Measurements from ENCODE around the gene USP27X.

The USP27X gene

GRCh38 chrX:49884290-49884862 is 5.1 kb downstream of the USP27X start:
- H3K4me2 ChIP-seq (ENCODE audit: low read depth, low read length): no peak overlapping the region
- no peaks in the 10 kb centered on the region for H3F3A ChIP-seq (ENCODE audit: insufficient read depth, low read length)
- H3K36me3 ChIP-seq (replicated peaks; ENCODE audit: insufficient read depth, low read length): no peaks in the 10 kb centered on the region
- H3K4me3 ChIP-seq (ENCODE audit: low read length): no peak overlapping the region
- no peaks in the 10 kb centered on the region for H3K9me2 ChIP-seq (replicated peaks; ENCODE audit: insufficient read depth, low read length)
- H3K9ac ChIP-seq (ENCODE audit: low read length): no peak overlapping the region
- peaks cover 2% of the 10 kb centered on the region; the same call in 1 of the 2 replicates for H3K4me1 ChIP-seq (ENCODE audit: low read length)
- peak; percentile 40 for DNase-seq
- H4K20me1 ChIP-seq (ENCODE audit: insufficient read depth, low read length): no peaks in the 10 kb centered on the region
- no peaks in the 10 kb centered on the region for H3K9me3 ChIP-seq (replicated peaks; ENCODE audit: insufficient read depth, low read length)
- H2AFZ ChIP-seq (ENCODE audit: low read length): no peak overlapping the region
- no peaks in the 10 kb centered on the region for H3K79me2 ChIP-seq (ENCODE audit: low read length)
- H3K27ac ChIP-seq (ENCODE audit: low read length): no peak overlapping the region
- no peaks in the 10 kb centered on the region for H3K27me3 ChIP-seq (replicated peaks; ENCODE audit: insufficient read depth, low read length)
- TF ChIP-seq CTCF (IDR thresholded peaks at IDR 0.05; ENCODE audit: low read length): peak; percentile 79
- no peak for TF ChIP-seq EZH2phosphoT487 (IDR thresholded peaks at IDR 0.05; ENCODE audit: low read length)

GRCh38 chrX:49892542-49892941 is 13.3 kb downstream of the USP27X start:
- no peaks in the 10 kb centered on the region for H3K79me2 ChIP-seq (ENCODE audit: low read length)
- H2AFZ ChIP-seq (ENCODE audit: low read length): no peak overlapping the region
- no peaks in the 10 kb centered on the region for H4K20me1 ChIP-seq (ENCODE audit: insufficient read depth, low read length)
- H3K27me3 ChIP-seq (replicated peaks; ENCODE audit: insufficient read depth, low read length): no peaks in the 10 kb centered on the region
- TF ChIP-seq EZH2phosphoT487 (IDR thresholded peaks at IDR 0.05; ENCODE audit: low read length) (no peak), EZH2 (optimal IDR thresholded peaks at IDR 0.05; ENCODE audit: low read depth, low read length) (no peak), CTCF (IDR thresholded peaks at IDR 0.05; ENCODE audit: low read length) (no peak)
- H3K36me3 ChIP-seq (replicated peaks; ENCODE audit: insufficient read depth, low read length): no peaks in the 10 kb centered on the region
- no peak overlapping the region for H3K9ac ChIP-seq (ENCODE audit: low read length)
- H3K9me3 ChIP-seq (replicated peaks; ENCODE audit: insufficient read depth, low read length): no peaks in the 10 kb centered on the region
- no peak overlapping the region for H3K4me3 ChIP-seq (ENCODE audit: low read length)
- no peak overlapping the region for H3K4me2 ChIP-seq (ENCODE audit: low read depth, low read length)
- H3K27ac ChIP-seq (ENCODE audit: low read length): no peak overlapping the region
- H3K4me1 ChIP-seq (ENCODE audit: low read length): no peaks in the 10 kb centered on the region
- no peaks in the 10 kb centered on the region for H3K9me2 ChIP-seq (replicated peaks; ENCODE audit: insufficient read depth, low read length)
- no peaks in the 10 kb centered on the region for H3F3A ChIP-seq (ENCODE audit: insufficient read depth, low read length)
- no peak for DNase-seq

GRCh38 chrX:49896951-49897350 is 17.7 kb downstream of the USP27X start:
- no peaks in the 10 kb centered on the region for H3K79me2 ChIP-seq (ENCODE audit: low read length)
- H3K4me1 ChIP-seq (ENCODE audit: low read length): no peaks in the 10 kb centered on the region
- DNase-seq: no peak
- H3F3A ChIP-seq (ENCODE audit: insufficient read depth, low read length): no peaks in the 10 kb centered on the region
- no peaks in the 10 kb centered on the region for H3K27me3 ChIP-seq (replicated peaks; ENCODE audit: insufficient read depth, low read length)
- H3K36me3 ChIP-seq (replicated peaks; ENCODE audit: insufficient read depth, low read length): no peaks in the 10 kb centered on the region
- no peak overlapping the region for H3K4me2 ChIP-seq (ENCODE audit: low read depth, low read length)
- TF ChIP-seq EZH2 (optimal IDR thresholded peaks at IDR 0.05; ENCODE audit: low read depth, low read length) (no peak), EZH2phosphoT487 (IDR thresholded peaks at IDR 0.05; ENCODE audit: low read length) (no peak), CTCF (IDR thresholded peaks at IDR 0.05; ENCODE audit: low read length) (no peak)
- H3K27ac ChIP-seq (ENCODE audit: low read length): no peak overlapping the region
- no peak overlapping the region for H3K9ac ChIP-seq (ENCODE audit: low read length)
- no peak overlapping the region for H2AFZ ChIP-seq (ENCODE audit: low read length)
- H3K9me2 ChIP-seq (replicated peaks; ENCODE audit: insufficient read depth, low read length): no peaks in the 10 kb centered on the region
- H3K9me3 ChIP-seq (replicated peaks; ENCODE audit: insufficient read depth, low read length): no peaks in the 10 kb centered on the region
- H3K4me3 ChIP-seq (ENCODE audit: low read length): no peak overlapping the region
- H4K20me1 ChIP-seq (ENCODE audit: insufficient read depth, low read length): no peaks in the 10 kb centered on the region

Measured in MM.1S (cell line).